ENCODE measurements around the gene C1QL1.

- TF ChIP-seq FOXA1 (IDR thresholded peaks at IDR 0.05; ENCODE audit: borderline replicate concordance): no peak
- no peak for TF ChIP-seq SAP30 (IDR thresholded peaks at IDR 0.05; ENCODE audit: borderline replicate concordance, insufficient read depth, low read depth, low read length, poor library complexity, severe bottlenecking)
- no peak for TF ChIP-seq SAFB (IDR thresholded peaks at IDR 0.05; ENCODE audit: borderline replicate concordance, low read depth, low read length)
- no peak for TF ChIP-seq ESRRA (IDR thresholded peaks at IDR 0.05; ENCODE audit: borderline replicate concordance, low read depth)
- no peak for TF ChIP-seq NFE2L1 (tag; IDR thresholded peaks at IDR 0.05; ENCODE audit: borderline replicate concordance, low read depth)
- no peak for TF ChIP-seq CREB1 (IDR thresholded peaks at IDR 0.05)
- TF ChIP-seq CREB1 (CRISPR knock-in tag; IDR thresholded peaks at IDR 0.05): no peak
Observed at GRCh38 chr17:44935116-44935515, 33.0 kb downstream of the C1QL1 start.

Measured in K562 (cell line).